GM12891 (cell line): ENCODE results near the gene TTLL1.
A peak's percentile ranks its signal among the peaks of the same experiment; 100 is the strongest.

ENCODE experiments used
- POLR2A ChIP-seq: IDR thresholded peaks from 2 replicates; pipeline ENCODE4 v1.6.1; 2011; ENCODE audit warnings: low read depth, low read length, control low read depth
- POLR2AphosphoS5 ChIP-seq: IDR thresholded peaks from 2 replicates; pipeline ENCODE4 v1.6.1; 2011; ENCODE audit warnings: low read depth, low read length, control low read depth
- SPI1 ChIP-seq: IDR thresholded peaks from 2 replicates; pipeline ENCODE4 v1.6.1; 2011; ENCODE audit warnings: low read depth, low read length, control low read depth
- TAF1 ChIP-seq: IDR thresholded peaks from 2 replicates; pipeline ENCODE4 v1.6.1; 2011; ENCODE audit warnings: low read depth, low read length, control low read depth

DNA sequence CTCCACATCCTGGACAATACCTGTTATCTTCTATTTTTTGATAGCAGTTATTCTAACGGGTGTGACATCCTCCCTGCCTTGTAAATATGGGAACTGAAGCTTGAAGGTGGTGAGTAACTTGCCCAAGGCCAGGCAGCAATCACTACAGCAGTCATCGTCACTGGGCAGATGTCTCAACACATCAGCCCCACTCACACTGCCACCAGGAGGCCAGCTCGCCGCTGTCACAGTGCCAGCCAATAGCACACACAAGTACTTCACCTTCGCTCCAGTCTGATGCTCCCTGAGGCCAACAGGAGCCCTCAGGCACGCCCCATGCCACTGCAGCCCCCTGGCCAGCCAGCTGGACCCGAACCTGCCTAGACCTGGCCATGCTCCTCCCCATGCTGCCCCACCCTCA is 4.9 kb upstream of the TTLL1 start:
- no peak for TF ChIP-seq POLR2A
- TF ChIP-seq POLR2AphosphoS5, result no peak
- TF ChIP-seq TAF1, result no peak
- TF ChIP-seq SPI1, result 0 out of 2 replicates have a peak, but pooled peaks have one; percentile 24
